GM11168 (cell line): Measurements from ENCODE around the gene MUCL3.
"Not testable (repeated sequence)": the region's sequence is repeated elsewhere in the genome, so short reads cannot be mapped to it uniquely, and the experiment has no call there.

Experiments used
- in situ Hi-C: fragments of 300-500 bp; cut with MboI; formaldehyde crosslinking; loops from one replicate; pipeline ENCODE4 v1.12.0; 2022; ENCODE audit warnings: low sequenced_read_pairs; ENCODE audit not compliant: unreplicated experiment

MUCL3 gene

DNA sequence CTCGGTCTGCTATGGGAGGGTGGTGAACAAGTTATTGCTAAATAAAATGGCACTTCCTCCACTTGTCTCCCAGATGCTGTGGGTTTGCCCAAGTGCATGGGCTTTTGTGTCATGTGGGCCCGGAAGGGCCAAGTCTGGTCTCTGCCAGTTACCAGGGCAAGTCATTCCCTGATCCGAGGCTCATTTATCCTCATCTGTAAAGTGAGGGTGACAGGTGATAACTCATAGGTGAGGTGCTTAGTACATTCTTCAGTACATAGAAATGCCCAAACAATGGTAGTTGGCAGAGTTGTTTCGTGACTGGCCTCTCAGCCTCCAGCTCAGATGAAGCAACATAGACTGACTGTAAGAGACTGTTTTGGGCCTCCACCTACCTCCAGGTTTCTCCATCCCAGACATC lies 2.0 kb upstream of the MUCL3 start:
- in situ Hi-C loops, result no loop called here

DNA sequence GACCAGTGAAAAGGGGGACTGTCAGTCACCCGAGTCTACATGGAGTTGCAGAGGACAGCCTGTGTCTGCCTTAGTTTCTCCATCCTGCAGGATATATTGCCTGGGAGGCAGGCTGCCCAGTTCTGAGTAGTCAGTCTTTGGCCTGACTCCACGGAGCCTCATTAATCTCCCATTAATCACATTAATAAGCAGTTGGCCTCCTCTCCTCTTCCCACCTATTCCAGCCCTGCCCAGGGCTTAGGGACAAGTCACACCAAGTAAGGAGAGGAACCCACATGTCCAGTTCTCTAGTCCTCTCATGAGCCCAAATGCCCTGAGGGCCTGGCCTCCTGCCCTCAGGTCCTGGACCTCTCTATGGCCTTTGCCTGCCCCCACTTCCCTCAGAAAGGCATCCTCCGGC lies 1.3 kb upstream of the MUCL3 start:
- in situ Hi-C loops, result no loop called here

- in situ Hi-C loops, result no loop called here
These were observed 1.7 kb downstream of the MUCL3 start for GRCh38 chr6:30942338-30943060.

- in situ Hi-C loops, result no loop called here
These were observed 3.3 kb downstream of the MUCL3 start for GRCh38 chr6:30944051-30944450.

GRCh38 chr6:30945281-30945680 lies 4.5 kb downstream of the MUCL3 start:
- in situ Hi-C loops, result no loop called here

DNA sequence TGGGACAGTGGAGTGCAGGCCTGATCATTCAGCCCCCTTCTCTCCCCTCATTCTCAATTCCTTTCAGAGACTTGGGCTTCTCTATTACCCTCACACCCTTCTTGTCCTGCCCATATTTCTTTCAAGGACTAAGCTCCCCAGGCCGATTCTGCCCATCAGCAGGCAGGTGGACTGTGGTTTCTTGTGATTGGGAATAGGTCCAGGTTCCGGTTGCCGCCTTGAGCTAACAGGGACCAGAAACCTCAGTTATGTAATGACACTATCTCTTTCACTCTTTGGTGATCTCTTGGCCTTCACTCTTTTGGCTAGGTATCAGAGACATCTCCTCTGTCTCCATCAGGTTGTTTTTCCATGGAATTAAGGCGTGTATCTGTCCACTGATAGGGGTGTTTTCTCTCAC lies 6.5 kb downstream of the MUCL3 start:
- in situ Hi-C loops, result no loop called here

DNA sequence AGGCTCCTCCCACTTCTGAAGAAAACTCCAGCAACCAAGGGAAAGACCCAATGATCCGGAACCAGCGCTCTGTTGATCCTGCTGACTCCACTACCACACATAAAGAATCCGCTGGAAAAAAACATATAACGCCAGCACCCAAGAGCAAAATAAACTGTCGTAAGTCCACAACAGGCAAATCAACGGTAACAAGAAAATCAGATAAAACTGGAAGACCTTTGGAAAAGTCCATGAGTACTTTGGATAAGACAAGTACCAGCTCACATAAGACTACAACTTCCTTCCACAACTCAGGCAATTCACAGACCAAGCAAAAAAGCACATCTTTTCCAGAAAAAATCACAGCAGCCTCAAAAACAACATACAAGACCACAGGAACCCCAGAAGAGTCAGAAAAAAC lies 8.0 kb downstream of the MUCL3 start:
- in situ Hi-C loops, result no loop called here

DNA sequence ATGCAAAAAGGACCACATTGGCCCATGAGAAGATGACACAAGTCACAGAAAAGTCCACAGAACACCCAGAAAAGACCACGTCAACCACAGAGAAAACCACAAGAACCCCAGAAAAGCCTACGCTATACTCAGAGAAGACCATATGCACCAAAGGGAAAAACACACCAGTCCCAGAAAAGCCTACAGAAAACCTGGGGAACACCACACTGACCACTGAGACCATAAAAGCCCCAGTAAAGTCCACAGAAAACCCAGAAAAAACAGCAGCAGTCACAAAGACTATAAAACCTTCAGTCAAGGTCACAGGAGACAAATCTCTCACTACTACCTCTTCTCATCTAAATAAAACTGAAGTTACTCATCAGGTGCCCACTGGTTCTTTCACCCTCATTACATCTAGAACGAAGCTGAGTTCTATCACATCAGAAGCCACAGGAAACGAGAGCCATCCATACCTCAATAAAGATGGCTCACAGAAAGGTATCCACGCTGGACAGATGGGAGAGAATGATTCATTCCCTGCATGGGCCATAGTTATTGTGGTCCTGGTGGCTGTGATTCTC lies 11.2 kb downstream of the MUCL3 start:
- in situ Hi-C loops, result no loop called here

- in situ Hi-C loops, result no loop called here
These were observed 14.0 kb downstream of the MUCL3 start for GRCh38 chr6:30954631-30955366.

- in situ Hi-C loops, result no loop called here
These were observed 14.7 kb downstream of the MUCL3 start for GRCh38 chr6:30955367-30956042.

DNA sequence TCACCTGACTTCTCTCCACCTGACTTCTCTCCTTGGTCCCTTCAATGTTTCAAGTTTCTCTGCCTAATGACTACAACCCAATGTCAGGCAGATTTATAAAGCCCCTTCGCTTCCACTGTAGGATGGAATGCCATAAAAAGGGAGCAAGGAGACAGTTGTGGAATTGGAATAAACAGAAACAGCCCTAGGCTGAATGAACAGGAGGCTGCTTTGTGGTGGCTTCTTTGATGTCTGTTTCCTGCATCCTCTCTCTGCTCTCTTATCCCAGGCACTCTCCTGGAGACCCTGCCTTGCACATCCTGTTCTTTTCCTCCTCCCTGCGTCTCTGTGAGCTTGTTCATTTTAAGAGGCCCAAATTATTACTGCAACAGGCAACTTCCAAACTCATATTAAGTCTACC lies 16.9 kb downstream of the MUCL3 start:
- in situ Hi-C loops, result no loop called here

- in situ Hi-C loops, result no loop called here
These were observed 20.3 kb downstream of the MUCL3 start for GRCh38 chr6:30960907-30961673.

GRCh38 chr6:30962716-30963115 lies 21.9 kb downstream of the MUCL3 start:
- in situ Hi-C loops, result no loop called here

- in situ Hi-C loops, result no loop called here
These were observed 22.9 kb downstream of the MUCL3 start for GRCh38 chr6:30963641-30964040.

GRCh38 chr6:30964075-30964474 lies 23.3 kb downstream of the MUCL3 start:
- in situ Hi-C loops, result no loop called here

GRCh38 chr6:30965140-30965601 lies 24.4 kb downstream of the MUCL3 start:
- in situ Hi-C loops, result no loop called here

- in situ Hi-C loops, result no loop called here
These were observed 25.4 kb downstream of the MUCL3 start for GRCh38 chr6:30966154-30966553.

GRCh38 chr6:30969171-30969570 lies 28.4 kb downstream of the MUCL3 start:
- in situ Hi-C loops, result not testable (repeated sequence)

- in situ Hi-C loops, result no loop called here
These were observed 30.2 kb downstream of the MUCL3 start for GRCh38 chr6:30970946-30971345.

GRCh38 chr6:30972816-30973215 lies 32.0 kb downstream of the MUCL3 start:
- in situ Hi-C loops, result no loop called here
